HepG2 (cell line): Measurements from ENCODE around the gene TSC22D1. TPM values are rescaled to one million over a fixed set of nuclear protein-coding genes. Genes with fewer than 3 reads are reported as not detected.

Experiments used
- ARNTL ChIP-seq: sonication (generic); formaldehyde crosslinking; IDR thresholded peaks from 2 replicates; pipeline ENCODE4 v1.4.0; 2020; ENCODE audit warnings: mild to moderate bottlenecking, missing genetic modification reagents
- CHCHD3 ChIP-seq: sonication (generic); formaldehyde crosslinking; IDR thresholded peaks from 2 replicates; pipeline ENCODE4 v1.8.0; 2022; ENCODE audit warnings: mild to moderate bottlenecking, missing genetic modification reagents, moderate library complexity
- ETV6 ChIP-seq: sonication (generic); formaldehyde crosslinking; conservative IDR thresholded peaks from 2 replicates; pipeline ENCODE4 v1.4.0; 2020; ENCODE audit warnings: missing genetic modification reagents
- HDAC6 ChIP-seq: fragments of 200-600 bp; sonication (generic); IDR thresholded peaks from 2 replicates; pipeline ENCODE4 v1.7.0; 2017; ENCODE audit warnings: mild to moderate bottlenecking, antibody characterized with exemption, low read length, low read depth
- IKZF5 ChIP-seq: IDR thresholded peaks from 2 replicates; pipeline ENCODE4 v1.6.1; 2018; ENCODE audit warnings: missing genetic modification reagents, mild to moderate bottlenecking, missing compliant biosample characterization
- MED8 ChIP-seq: sonication (generic); formaldehyde crosslinking; IDR thresholded peaks from 2 replicates; pipeline ENCODE4 v1.8.1; 2023; ENCODE audit warnings: mild to moderate bottlenecking, missing genetic modification reagents; ENCODE audit not compliant: insufficient replicate concordance
- SKI ChIP-seq: fragments of 450-650 bp; IDR thresholded peaks from one replicate; pipeline ENCODE4 v1.6.1; 2018; ENCODE audit warnings: mild to moderate bottlenecking; ENCODE audit not compliant: partially characterized antibody
- SMARCE1 ChIP-seq: fragments of 450-650 bp; IDR thresholded peaks from 2 replicates; pipeline ENCODE4 v1.6.1; 2017; ENCODE audit warnings: borderline replicate concordance
- SNAPC5 ChIP-seq: sonication (generic); formaldehyde crosslinking; IDR thresholded peaks from 2 replicates; pipeline ENCODE4 v1.8.1; 2023; ENCODE audit warnings: mild to moderate bottlenecking, missing genetic modification reagents, borderline replicate concordance
- XBP1 ChIP-seq: sonication (generic); formaldehyde crosslinking; IDR thresholded peaks from 2 replicates; pipeline ENCODE4 v1.5.0; 2020; ENCODE audit warnings: missing genetic modification reagents
- ZBTB34 ChIP-seq: sonication (generic); formaldehyde crosslinking; IDR thresholded peaks from 2 replicates; pipeline ENCODE4 v1.8.0; 2022; ENCODE audit warnings: mild to moderate bottlenecking, missing genetic modification reagents
- ZFAT ChIP-seq: sonication (generic); formaldehyde crosslinking; conservative IDR thresholded peaks from 2 replicates; pipeline ENCODE4 v1.8.1; 2023; ENCODE audit warnings: missing genetic modification reagents, inconsistent platforms
- ZMYM3 ChIP-seq: sonication (generic); formaldehyde crosslinking; IDR thresholded peaks from 2 replicates; pipeline ENCODE4 v1.5.1; 2020; ENCODE audit warnings: mild to moderate bottlenecking, missing genetic modification reagents
- ZNF317 ChIP-seq: sonication (generic); formaldehyde crosslinking; IDR thresholded peaks from 2 replicates; pipeline ENCODE4 v1.5.0; 2020; ENCODE audit warnings: mild to moderate bottlenecking, missing genetic modification reagents
- ZNF549 ChIP-seq: sonication (generic); formaldehyde crosslinking; IDR thresholded peaks from 2 replicates; pipeline ENCODE4 v1.5.0; 2020; ENCODE audit warnings: missing genetic modification reagents
- ZNF589 ChIP-seq: sonication (generic); formaldehyde crosslinking; conservative IDR thresholded peaks from 2 replicates; pipeline ENCODE4 v1.8.0; 2022; ENCODE audit warnings: mild to moderate bottlenecking, moderate library complexity, missing genetic modification reagents
- ZNF639 ChIP-seq: conservative IDR thresholded peaks from 2 replicates; pipeline ENCODE4 v1.6.1; 2018; ENCODE audit warnings: missing genetic modification reagents
- ZNF646 ChIP-seq: sonication (generic); formaldehyde crosslinking; IDR thresholded peaks from 2 replicates; pipeline ENCODE4 v1.9.0; 2021; ENCODE audit warnings: mild to moderate bottlenecking, missing genetic modification reagents
- ZNF891 ChIP-seq: sonication (generic); formaldehyde crosslinking; IDR thresholded peaks from 2 replicates; pipeline ENCODE4 v1.5.0; 2020; ENCODE audit warnings: mild to moderate bottlenecking, missing genetic modification reagents
- ZSCAN30 ChIP-seq: sonication (generic); formaldehyde crosslinking; IDR thresholded peaks from 2 replicates; pipeline ENCODE4 v1.5.0; 2020; ENCODE audit warnings: mild to moderate bottlenecking, missing genetic modification reagents
- polyA plus RNA-seq, 8 experiments: library from polyadenylated mRNA; depleted of rRNA in 3 of 8; stranded (reverse) in 7 of 8; unstranded in 1 of 8; fragments of >200 nt; fragmentation: Illumina TruSeq in 4 of 8; extraction: Trizol in 4 of 8; gene quantifications; 2 replicates each; pipeline versions ENCODE4 v1.2.1 to v1.2.3, GENCODE V29; 2011 to 2016; ENCODE audit warnings: low read depth in 4 of 8, missing spikeins in 1 of 8, mixed read lengths in 1 of 8; ENCODE audit not compliant: insufficient read depth in 1 of 8
- total RNA-seq, 5 experiments: library from RNA; depleted of rRNA; stranded (reverse); fragments of >200 nt; fragmentation: Illumina TruSeq; extraction: Trizol; gene quantifications; 2 replicates each; pipeline ENCODE4 v1.2.3, GENCODE V29; 2016; ENCODE audit warnings: low read depth in 1 of 5

Gene TSC22D1
- total and polyA plus RNA-seq, 2 of the 13 experiments (the other 11 are each of a cell fraction or from before 2014, with no cell fraction given), result 18.4 to 35.7 TPM

GRCh38 chr13:44576351-44577235 is 463 bp upstream of the TSC22D1 start (continued):
- TF ChIP-seq ZNF646 (CRISPR knock-in tag) (no peak), XBP1 (CRISPR knock-in tag) (no peak), ZNF317 (CRISPR knock-in tag) (no peak), ZBTB34 (CRISPR knock-in tag) (peak; percentile 52; the same call in 1 of the 2 replicates), HDAC6 (no peak), ZSCAN30 (CRISPR knock-in tag) (no peak), ZNF639 (CRISPR knock-in tag) (no peak), ZNF891 (CRISPR knock-in tag) (no peak), ZNF549 (CRISPR knock-in tag) (no peak), ZMYM3 (CRISPR knock-in tag) (no peak), SKI (peak; percentile 57), ARNTL (CRISPR knock-in tag) (no peak), ZFAT (no peak), ETV6 (CRISPR knock-in tag) (no peak), ZNF589 (CRISPR knock-in tag) (no peak), SNAPC5 (CRISPR knock-in tag) (no peak), SMARCE1 (no peak), MED8 (CRISPR knock-in tag) (no peak), IKZF5 (CRISPR knock-in tag) (no peak), CHCHD3 (no peak)
